Memory B cell (primary cell): ENCODE results near the gene TSHZ2.
"Not testable (repeated sequence)": the region's sequence is repeated elsewhere in the genome, so short reads cannot be mapped to it uniquely, and the experiment has no call there.

Experiments
- ATAC-seq: fragments of 150-1000 bp; cut with Tn5 transposase; 2 replicates; pipeline ENCODE4 v1.10.0; 2021; ENCODE audit warnings: low read depth, mild to moderate bottlenecking, moderate library complexity
- DNase-seq, 2 donors: peaks; one replicate each; pipeline ENCODE4 v3.0.0; 2022; ENCODE audit warnings: low spot score in 2 of 2
- H3K27ac Mint-ChIP-seq: one replicate; pipeline ENCODE4 v1.8.0; 2022; ENCODE audit warnings: mild to moderate bottlenecking, moderate library complexity, mixed read lengths
- H3K27me3 Mint-ChIP-seq: one replicate; pipeline ENCODE4 v1.8.0; 2022; ENCODE audit warnings: mixed read lengths
- H3K36me3 Mint-ChIP-seq: one replicate; pipeline ENCODE4 v1.8.0; 2022; ENCODE audit warnings: mild to moderate bottlenecking, mixed read lengths
- H3K4me1 Mint-ChIP-seq: one replicate; pipeline ENCODE4 v1.8.0; 2022; ENCODE audit warnings: mixed read lengths
- H3K4me3 Mint-ChIP-seq: one replicate; pipeline ENCODE4 v1.8.0; 2022; ENCODE audit warnings: mild to moderate bottlenecking, moderate library complexity, mixed read lengths
- H3K9me3 Mint-ChIP-seq: one replicate; pipeline ENCODE4 v1.8.0; 2022; ENCODE audit warnings: mixed read lengths

Gene TSHZ2

DNA sequence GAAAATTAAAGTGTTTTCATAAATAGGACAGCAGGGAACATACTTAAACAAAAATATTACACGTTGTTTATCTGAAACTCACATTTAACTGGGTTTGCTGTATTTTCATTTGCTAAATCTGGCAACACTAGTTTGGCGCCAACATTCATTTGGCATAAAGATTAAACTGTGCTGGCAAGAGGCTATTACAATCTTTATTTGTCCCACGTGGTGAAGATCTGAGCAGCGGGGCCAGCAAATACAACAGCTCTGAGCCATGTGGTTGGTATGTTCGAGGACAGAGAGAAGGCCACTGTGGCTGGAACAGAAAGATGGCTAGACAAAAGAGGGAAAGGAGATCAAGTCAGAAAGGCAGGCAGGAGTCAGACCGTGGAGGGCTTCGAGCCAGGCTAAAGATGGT is 387.3 kb downstream of the TSHZ2 start:
- Mint-ChIP-seq H3K4me3 (no peak overlapping the region), H3K27ac (no peak overlapping the region), H3K27me3 (no peaks in the 10 kb centered on the region), H3K4me1 (no peaks in the 10 kb centered on the region), H3K9me3 (peaks cover 6% of the 10 kb centered on the region), H3K36me3 (peaks cover 3% of the 10 kb centered on the region)
- DNase-seq (no peak), ATAC-seq (no peak)

DNA sequence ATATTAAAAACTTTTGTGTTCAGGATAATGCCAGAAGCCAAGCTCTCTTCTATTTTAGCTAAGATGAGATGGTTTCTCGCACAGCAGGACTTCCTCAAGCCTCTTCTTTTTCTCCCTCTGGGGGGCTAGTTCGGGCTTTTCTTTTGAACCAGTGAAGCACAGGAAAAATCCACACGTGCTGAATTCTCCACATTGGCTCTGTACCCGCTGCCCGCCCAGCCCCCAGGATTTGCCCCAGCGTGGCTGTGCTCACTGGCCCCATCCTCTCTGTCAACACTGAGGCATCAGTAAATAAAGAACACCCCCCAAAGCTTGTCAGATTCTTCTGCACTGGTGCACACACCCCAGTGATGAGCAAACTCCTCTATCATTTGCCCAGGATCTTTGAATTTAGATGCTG is 388.7 kb downstream of the TSHZ2 start:
- DNase-seq (no peak), ATAC-seq (no peak)
- no peaks in the 10 kb centered on the region for H3K36me3 Mint-ChIP-seq
- no peak overlapping the region for H3K27ac Mint-ChIP-seq
- H3K4me1 Mint-ChIP-seq = no peaks in the 10 kb centered on the region
- H3K27me3 Mint-ChIP-seq = peaks cover 2% of the 10 kb centered on the region
- H3K4me3 Mint-ChIP-seq = no peak overlapping the region
- H3K9me3 Mint-ChIP-seq = peaks cover under 1% of the 10 kb centered on the region

DNA sequence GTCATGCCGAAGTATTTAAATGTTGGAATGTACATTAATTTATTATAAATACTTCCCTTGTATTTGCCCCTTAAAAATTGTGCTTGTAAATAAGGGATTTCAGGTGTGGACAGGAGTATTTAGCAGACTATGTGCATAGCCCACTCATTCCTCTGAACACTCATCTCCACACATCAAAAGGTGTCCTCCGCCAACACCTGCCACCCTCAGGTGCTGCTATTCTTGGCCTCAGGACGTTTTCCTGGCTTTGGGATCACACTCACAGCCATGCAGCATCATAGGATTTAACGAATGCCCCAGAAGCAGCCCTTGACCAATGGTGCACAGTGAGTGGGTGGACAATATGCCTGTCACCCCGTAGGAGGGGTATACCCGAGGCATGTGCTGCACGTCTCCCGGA is 390.6 kb downstream of the TSHZ2 start:
- ATAC-seq = no peak
- H3K36me3 Mint-ChIP-seq = no peaks in the 10 kb centered on the region
- H3K4me1 Mint-ChIP-seq = no peaks in the 10 kb centered on the region

DNA sequence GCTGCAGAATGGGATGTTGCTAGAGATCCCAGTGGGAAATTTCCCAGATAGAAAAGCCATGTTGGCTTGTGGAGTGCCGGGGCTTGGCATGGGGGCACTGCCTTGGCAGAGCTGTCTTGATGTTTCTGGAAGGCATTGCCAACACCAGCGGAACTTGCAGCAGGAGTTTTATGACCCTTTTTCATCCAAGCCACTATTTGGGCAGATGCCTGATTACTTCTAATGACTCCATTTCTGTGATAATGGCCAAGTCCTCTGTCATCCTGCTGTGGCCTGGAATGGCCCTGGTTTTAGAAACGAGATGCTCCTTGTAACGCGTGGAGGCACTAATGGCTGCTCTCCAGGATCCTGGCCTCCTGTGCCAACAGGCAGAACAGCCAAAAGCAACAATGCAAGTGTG is 392.5 kb downstream of the TSHZ2 start:
- no peaks in the 10 kb centered on the region for H3K4me1 Mint-ChIP-seq
- no peak for ATAC-seq
- no peak overlapping the region for H3K4me3 Mint-ChIP-seq
- no peak for DNase-seq
- H3K36me3 Mint-ChIP-seq = peaks cover 2% of the 10 kb centered on the region
- no peak overlapping the region for H3K27ac Mint-ChIP-seq
- no peaks in the 10 kb centered on the region for H3K9me3 Mint-ChIP-seq
- peaks cover 4% of the 10 kb centered on the region for H3K27me3 Mint-ChIP-seq

More for the DNA sequence above, 390.6 kb downstream of the TSHZ2 start:
- H3K9me3 Mint-ChIP-seq = no peaks in the 10 kb centered on the region
- no peak for DNase-seq
- H3K4me3 Mint-ChIP-seq = no peak overlapping the region
- no peak overlapping the region for H3K27ac Mint-ChIP-seq
- peaks cover 2% of the 10 kb centered on the region for H3K27me3 Mint-ChIP-seq

DNA sequence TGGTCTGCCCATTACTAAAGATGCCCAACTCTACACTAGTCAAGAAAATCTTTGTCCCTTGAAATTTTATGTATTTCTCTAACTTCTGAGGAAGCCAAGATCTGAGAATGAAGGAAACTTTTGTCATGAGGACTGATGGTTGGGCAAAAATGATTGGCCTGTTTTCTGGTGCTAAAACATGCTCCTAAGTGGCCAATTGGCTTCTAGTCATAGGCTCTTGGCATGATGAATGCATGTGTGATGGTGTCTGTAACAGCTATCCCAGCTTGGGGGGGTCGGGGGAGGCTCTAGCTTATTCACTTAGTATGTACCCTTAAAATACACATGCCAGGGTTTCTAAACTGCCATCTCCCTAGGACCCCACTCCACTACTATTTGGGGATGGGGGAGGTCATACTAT is 392.9 kb downstream of the TSHZ2 start:
- Mint-ChIP-seq H3K4me1 (no peaks in the 10 kb centered on the region), H3K27me3 (peaks cover 4% of the 10 kb centered on the region), H3K4me3 (no peak overlapping the region), H3K36me3 (peaks cover 2% of the 10 kb centered on the region), H3K9me3 (no peaks in the 10 kb centered on the region), H3K27ac (no peak overlapping the region)
- DNase-seq = no peak
- ATAC-seq = no peak

DNA sequence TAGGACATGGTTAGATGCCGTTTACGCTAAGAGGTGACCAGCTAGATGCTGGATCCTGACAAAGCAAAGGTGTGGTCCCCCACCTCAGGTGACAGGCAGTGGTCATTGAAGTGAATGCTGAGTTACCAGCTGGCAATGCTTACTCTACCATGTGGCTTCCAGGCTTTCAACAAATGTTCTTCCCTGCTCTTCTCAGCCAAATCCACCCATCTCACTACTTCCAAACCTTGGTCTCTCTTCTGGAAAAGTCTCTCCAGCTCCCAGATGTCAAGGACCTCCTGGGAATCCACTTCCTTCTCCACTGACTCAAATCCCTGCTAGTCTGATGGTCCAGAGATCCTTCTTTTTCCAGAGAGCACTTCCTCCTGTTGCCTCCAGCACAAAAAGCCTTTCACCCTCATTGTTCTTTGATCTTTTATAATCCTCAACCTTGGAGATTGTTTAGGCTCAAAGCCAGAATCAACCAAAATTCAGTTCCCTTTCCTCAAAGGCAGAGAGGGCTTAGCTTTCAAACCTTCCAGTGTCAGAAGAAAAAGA is 393.4 kb downstream of the TSHZ2 start:
- no peak overlapping the region for H3K27ac Mint-ChIP-seq
- peaks cover 4% of the 10 kb centered on the region for H3K27me3 Mint-ChIP-seq
- DNase-seq (no peak), ATAC-seq (no peak)
- H3K4me3 Mint-ChIP-seq = no peak overlapping the region
- no peaks in the 10 kb centered on the region for H3K4me1 Mint-ChIP-seq
- H3K36me3 Mint-ChIP-seq = peaks cover 2% of the 10 kb centered on the region
- no peaks in the 10 kb centered on the region for H3K9me3 Mint-ChIP-seq

DNA sequence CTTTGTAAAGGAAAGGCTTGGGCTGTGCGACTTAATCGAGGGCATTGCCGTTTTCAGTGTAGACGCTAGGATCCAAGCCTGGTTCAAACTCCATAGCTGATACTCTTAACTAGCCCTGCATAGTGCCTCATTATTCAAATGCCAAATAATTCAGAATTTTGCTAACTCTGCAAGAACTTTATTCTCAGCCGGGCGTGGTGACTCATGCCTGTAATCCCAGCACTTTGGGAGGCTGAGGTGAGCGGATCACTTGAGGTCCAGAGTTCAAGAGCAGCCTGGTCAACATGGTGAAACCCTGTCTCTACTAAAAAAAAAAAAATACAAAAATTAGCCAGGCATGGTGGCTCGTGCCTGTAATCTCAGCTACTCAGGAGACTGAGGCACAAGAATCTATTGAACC is 394.8 kb downstream of the TSHZ2 start:
- not testable (repeated sequence) for H3K27ac Mint-ChIP-seq, DNase-seq, H3K9me3 Mint-ChIP-seq, H3K36me3 Mint-ChIP-seq, H3K4me3 Mint-ChIP-seq, H3K27me3 Mint-ChIP-seq, ATAC-seq, H3K4me1 Mint-ChIP-seq

DNA sequence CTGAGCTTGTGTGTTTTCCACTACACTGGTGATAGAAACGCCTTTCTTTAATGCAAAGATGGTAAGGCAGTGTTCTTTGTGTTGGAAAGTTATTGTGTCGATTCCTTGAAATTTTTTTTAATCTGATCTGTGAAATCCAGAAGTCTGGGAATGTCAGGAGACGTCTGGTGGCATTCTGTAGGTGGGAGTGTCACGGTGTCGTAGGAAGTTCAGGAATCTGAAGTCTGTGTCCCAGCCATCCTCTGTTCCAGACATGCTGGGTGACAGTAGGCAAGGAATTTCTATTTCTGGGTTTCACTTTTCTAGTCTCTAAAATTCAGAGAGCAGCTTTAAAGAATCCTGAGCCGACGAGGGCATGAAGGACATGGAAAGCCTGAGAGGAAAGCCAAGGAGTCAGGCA is 397.7 kb downstream of the TSHZ2 start:
- no peaks in the 10 kb centered on the region for H3K9me3 Mint-ChIP-seq
- H3K4me3 Mint-ChIP-seq = no peak overlapping the region
- H3K4me1 Mint-ChIP-seq = no peaks in the 10 kb centered on the region
- ATAC-seq = no peak
- peaks cover 4% of the 10 kb centered on the region for H3K27me3 Mint-ChIP-seq
- peaks cover 2% of the 10 kb centered on the region for H3K36me3 Mint-ChIP-seq
- no peak for DNase-seq
- H3K27ac Mint-ChIP-seq = no peak overlapping the region

DNA sequence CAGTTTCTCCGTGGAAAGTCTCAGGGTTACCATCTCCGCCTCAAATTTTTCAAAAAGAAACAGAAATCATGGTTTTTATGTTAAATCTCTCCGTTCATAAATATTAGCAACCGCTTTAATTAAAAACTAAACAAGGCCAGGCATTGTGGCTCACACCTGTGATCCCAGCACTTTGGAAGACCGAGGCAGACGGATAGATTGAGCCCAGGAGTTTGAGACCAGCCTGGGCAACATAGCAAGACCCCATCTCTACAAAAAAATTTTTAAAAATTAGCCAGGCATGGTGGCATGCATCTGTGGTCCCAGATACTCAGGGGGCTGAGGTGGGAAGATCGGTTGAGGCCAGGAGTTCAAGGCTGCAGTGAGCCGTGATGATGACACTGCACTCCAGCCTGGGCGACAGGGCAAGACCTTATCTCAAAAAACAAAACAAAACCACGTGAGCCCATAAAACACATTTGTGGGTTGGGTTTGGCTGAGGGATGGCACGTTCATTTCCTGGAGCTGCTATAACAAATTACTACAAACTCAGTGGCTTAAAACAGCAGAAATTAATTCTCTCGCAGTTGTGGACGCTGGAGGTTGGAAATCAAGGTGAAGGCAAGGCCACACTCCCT is 398.3 kb downstream of the TSHZ2 start:
- ATAC-seq = no peak
- no peaks in the 10 kb centered on the region for H3K9me3 Mint-ChIP-seq
- DNase-seq = no peak
- H3K27me3 Mint-ChIP-seq = peaks cover 4% of the 10 kb centered on the region
- no peak overlapping the region for H3K4me3 Mint-ChIP-seq
- H3K36me3 Mint-ChIP-seq = peaks cover 2% of the 10 kb centered on the region
- H3K27ac Mint-ChIP-seq = no peak overlapping the region
- no peaks in the 10 kb centered on the region for H3K4me1 Mint-ChIP-seq

DNA sequence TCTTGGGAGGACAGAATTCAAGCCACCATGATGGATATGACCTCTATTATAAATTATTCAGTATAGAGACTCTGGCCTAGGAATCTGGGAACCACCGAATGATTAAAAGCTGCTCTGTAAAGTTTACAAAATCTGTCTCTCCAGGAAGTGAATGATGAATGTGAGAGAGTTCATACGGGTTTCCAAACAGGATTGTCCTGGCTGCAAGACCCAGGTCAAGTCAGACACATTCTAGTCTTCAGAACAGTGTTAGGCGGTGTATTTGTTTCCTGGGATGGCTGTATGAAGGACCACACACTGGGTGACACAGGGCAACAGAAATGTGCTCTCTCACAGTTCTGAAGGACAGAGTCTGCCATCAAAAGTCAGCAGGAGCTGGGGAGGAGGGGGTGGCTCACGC is 399.1 kb downstream of the TSHZ2 start:
- ATAC-seq = no peak
- no peak for DNase-seq
- no peak overlapping the region for H3K4me3 Mint-ChIP-seq
- H3K36me3 Mint-ChIP-seq = peaks cover 2% of the 10 kb centered on the region
- H3K27me3 Mint-ChIP-seq = peaks cover 2% of the 10 kb centered on the region
- no peaks in the 10 kb centered on the region for H3K4me1 Mint-ChIP-seq
- H3K9me3 Mint-ChIP-seq = no peaks in the 10 kb centered on the region
- no peak overlapping the region for H3K27ac Mint-ChIP-seq

DNA sequence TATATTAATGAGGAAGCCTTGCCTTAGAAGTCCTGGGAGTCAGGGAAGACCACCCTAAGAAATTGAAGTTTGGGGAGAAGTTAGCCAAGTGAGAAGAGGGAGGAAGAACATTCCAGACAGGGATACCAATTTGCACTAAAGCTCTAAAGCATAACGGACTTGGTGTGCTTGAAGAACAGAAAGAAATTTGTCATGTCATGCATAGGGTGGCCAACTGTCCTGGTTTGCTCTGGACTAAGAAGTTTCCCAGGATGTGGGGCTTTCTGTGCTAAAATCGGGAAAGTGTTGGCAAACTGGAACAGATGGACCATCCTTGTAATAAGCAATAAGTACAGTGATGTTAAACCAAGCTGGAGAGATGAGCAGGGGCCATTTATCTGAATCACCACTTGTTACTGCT is 403.9 kb downstream of the TSHZ2 start:
- no peak overlapping the region for H3K27ac Mint-ChIP-seq
- no peak for ATAC-seq
- no peaks in the 10 kb centered on the region for H3K9me3 Mint-ChIP-seq
- no peak overlapping the region for H3K4me3 Mint-ChIP-seq
- no peaks in the 10 kb centered on the region for H3K27me3 Mint-ChIP-seq
- no peak for DNase-seq
- no peaks in the 10 kb centered on the region for H3K4me1 Mint-ChIP-seq
- H3K36me3 Mint-ChIP-seq = no peaks in the 10 kb centered on the region

DNA sequence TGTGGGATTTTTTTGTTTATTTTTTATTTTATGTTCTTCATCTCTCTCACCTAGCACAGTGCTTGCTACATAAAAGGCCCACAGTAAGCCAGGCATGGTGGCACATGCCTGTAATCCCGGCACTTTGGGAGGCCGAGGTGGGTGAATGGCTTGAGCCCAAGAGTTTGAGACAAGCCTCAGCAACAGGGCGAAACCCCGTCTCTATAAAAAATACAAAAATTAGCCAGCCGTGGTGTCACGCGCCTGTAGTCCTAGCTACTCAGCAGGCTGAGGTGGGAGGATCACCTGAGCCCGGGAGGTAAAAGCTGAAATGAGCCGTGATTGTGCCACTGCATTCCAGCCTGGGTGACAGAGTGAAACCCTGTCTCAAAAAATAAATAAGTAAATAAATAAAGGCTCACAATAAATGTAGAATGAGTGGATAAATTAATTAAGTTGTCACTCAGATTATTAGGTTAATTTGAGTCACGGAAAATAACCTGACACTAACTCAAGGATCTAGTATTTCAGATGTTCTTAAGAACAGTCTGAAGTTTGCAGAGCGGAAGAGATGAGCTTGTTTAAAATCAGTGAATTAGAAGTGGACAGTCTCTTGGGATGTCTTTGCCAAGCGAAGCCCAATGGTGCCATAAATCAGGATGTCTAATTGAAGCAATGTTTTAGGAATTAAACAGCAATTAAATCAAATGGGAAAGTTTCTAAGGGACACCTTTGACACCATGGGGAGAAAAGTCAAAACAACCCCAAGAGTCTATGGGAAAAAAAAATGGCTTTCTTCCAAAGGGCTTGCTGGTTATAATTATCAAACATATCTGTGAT is 407.1 kb downstream of the TSHZ2 start:
- Mint-ChIP-seq H3K4me1 (no peaks in the 10 kb centered on the region), H3K27me3 (no peaks in the 10 kb centered on the region), H3K9me3 (no peaks in the 10 kb centered on the region), H3K4me3 (no peak overlapping the region), H3K36me3 (no peaks in the 10 kb centered on the region), H3K27ac (no peak overlapping the region)
- ATAC-seq (no peak), DNase-seq (no peak)

DNA sequence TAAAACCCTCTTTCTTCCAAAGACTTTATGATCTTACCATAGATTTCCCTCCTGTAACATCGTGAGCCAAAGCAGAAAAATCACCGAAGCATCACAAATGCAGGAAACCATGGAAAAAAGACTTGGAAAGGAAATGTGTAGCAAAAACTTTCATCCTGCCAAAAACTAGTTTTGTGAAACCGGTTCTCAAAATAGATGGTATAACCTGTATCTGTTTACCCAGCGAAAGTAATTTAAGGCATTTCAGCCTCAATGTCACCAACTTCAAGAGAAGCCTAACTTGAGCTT is 407.6 kb downstream of the TSHZ2 start:
- no peaks in the 10 kb centered on the region for H3K9me3 Mint-ChIP-seq
- no peak overlapping the region for H3K4me3 Mint-ChIP-seq
- no peaks in the 10 kb centered on the region for H3K4me1 Mint-ChIP-seq
- H3K27ac Mint-ChIP-seq = no peak overlapping the region
- ATAC-seq = no peak
- H3K36me3 Mint-ChIP-seq = no peaks in the 10 kb centered on the region
- no peak for DNase-seq
- H3K27me3 Mint-ChIP-seq = no peaks in the 10 kb centered on the region

DNA sequence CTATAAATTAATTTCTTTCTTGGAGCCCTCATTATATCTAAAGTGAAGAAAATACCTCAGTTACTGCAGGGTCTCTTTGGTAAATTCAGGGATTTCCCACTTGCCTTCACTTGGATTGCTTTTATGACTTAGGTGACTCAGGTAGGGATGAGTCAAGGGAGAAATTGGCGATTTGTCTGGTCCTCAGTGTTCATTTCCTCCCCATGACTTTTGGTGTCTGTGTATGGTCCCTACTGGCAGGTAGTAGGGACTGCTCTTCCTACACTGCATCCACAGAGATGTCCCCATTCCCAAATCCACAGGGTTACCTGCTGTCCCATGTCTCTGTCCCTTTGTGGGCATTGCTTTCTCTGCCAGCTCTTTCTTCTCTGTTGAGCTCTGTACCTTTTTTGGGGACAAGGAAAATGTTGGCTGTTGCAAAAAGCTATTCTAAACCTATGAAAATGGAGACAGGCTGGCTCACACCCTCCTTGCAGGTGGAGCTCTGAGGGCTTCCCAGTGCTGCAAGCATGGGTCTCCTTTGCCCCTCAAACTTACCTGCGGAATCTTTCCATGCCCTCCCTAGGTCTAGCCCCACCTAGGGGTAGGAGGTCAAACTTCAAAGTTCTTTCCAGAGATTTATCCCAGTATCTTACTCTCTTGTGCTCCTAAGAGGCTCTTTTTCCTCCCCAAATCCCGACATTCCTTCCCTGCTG is 409.6 kb downstream of the TSHZ2 start:
- ATAC-seq (no peak), DNase-seq (no peak)
- H3K27ac Mint-ChIP-seq = no peak overlapping the region
- no peaks in the 10 kb centered on the region for H3K36me3 Mint-ChIP-seq
- no peak overlapping the region for H3K4me3 Mint-ChIP-seq
- no peaks in the 10 kb centered on the region for H3K9me3 Mint-ChIP-seq
- no peaks in the 10 kb centered on the region for H3K27me3 Mint-ChIP-seq
- H3K4me1 Mint-ChIP-seq = no peaks in the 10 kb centered on the region
